NCI-H2171 treated with DMSO at 0.1 percent for 48 hours (cell line): ENCODE results near the gene USP17L30.
"Not testable (repeated sequence)": the region's sequence is repeated elsewhere in the genome, so short reads cannot be mapped to it uniquely, and the experiment has no call there.

ENCODE experiments used
- DNase-seq: peaks from one replicate; lab custom pipeline; 2025; lab: John Stamatoyannopoulos, UW

The USP17L30 gene, protein sequence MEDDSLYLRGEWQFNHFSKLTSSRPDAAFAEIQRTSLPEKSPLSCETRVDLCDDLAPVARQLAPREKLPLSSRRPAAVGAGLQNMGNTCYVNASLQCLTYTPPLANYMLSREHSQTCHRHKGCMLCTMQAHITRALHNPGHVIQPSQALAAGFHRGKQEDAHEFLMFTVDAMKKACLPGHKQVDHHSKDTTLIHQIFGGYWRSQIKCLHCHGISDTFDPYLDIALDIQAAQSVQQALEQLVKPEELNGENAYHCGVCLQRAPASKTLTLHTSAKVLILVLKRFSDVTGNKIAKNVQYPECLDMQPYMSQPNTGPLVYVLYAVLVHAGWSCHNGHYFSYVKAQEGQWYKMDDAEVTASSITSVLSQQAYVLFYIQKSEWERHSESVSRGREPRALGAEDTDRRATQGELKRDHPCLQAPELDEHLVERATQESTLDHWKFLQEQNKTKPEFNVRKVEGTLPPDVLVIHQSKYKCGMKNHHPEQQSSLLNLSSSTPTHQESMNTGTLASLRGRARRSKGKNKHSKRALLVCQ

DNA sequence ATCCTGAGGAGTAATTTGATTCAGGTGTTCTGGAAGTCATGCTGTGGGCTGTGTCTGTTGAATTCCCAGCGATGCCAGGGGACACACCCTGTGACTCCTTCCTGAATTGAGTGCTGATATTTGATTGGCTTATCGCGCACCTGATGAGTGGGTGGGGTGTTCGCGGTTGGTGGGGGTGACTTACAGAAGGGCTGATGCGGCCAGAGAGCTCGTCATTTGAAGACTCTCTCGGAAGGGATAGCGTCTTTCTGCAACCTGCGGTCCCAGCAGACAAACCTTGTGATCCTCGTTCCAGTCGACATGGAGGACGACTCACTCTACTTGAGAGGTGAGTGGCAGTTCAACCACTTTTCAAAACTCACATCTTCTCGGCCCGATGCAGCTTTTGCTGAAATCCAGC is at the start of gene USP17L30:
USP17L30 (plus strand) TSS at position 301 of the 400 bp plus-strand sequence; CDS start at position 301, 0 bp downstream.
- DNase-seq, result not testable (repeated sequence)

DNA sequence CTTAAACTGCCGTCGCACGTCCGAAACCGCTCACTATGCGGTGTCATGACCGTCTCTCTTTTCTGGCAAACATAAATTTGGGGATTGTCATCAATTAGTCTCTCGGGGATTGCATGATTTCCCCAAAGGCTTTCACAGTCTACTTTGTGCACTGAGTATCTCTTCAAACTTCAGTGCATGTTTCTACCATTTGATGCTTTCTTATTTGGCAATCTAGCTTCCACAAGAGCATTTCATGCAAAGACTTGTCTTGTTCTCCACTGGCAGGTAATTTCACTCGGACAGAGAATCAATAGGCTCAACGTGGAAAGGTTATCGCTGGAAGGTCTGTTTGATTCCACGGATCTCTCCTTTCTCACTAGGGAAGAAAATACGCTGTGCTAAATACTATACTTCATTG is 38.7 kb upstream of the USP17L30 start:
- DNase-seq, result not testable (repeated sequence)

- not testable (repeated sequence) for DNase-seq
These were observed 38.1 kb upstream of the USP17L30 start, which contains the start of gene USP17L24 for GRCh38 chr4:9324865-9325264. Gene USP17L24, plus strand, starts transcription at chr4:9325165. Its CDS starts 0 bp downstream, at chr4:9325165.

DNA sequence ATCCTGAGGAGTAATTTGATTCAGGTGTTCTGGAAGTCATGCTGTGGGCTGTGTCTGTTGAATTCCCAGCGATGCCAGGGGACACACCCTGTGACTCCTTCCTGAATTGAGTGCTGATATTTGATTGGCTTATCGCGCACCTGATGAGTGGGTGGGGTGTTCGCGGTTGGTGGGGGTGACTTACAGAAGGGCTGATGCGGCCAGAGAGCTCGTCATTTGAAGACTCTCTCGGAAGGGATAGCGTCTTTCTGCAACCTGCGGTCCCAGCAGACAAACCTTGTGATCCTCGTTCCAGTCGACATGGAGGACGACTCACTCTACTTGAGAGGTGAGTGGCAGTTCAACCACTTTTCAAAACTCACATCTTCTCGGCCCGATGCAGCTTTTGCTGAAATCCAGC is 33.3 kb upstream of the USP17L30 start, which contains the start of gene USP17L25:
USP17L25 (plus strand) TSS at position 301 of the 400 bp plus-strand sequence; CDS start at position 301, 0 bp downstream.
- not testable (repeated sequence) for DNase-seq

DNA sequence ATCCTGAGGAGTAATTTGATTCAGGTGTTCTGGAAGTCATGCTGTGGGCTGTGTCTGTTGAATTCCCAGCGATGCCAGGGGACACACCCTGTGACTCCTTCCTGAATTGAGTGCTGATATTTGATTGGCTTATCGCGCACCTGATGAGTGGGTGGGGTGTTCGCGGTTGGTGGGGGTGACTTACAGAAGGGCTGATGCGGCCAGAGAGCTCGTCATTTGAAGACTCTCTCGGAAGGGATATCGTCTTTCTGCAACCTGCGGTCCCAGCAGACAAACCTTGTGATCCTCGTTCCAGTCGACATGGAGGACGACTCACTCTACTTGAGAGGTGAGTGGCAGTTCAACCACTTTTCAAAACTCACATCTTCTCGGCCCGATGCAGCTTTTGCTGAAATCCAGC is 28.6 kb upstream of the USP17L30 start, which contains the start of gene USP17L26:
USP17L26 (plus strand) TSS at position 301 of the 400 bp plus-strand sequence; CDS start at position 301, 0 bp downstream.
- DNase-seq, result not testable (repeated sequence)

GRCh38 chr4:9339103-9339502 is 23.8 kb upstream of the USP17L30 start, which contains the start of gene USP17L5:
Gene USP17L5, plus strand, starts transcription at chr4:9339403. Its CDS starts 0 bp downstream, at chr4:9339403.
- DNase-seq, result not testable (repeated sequence)

GRCh38 chr4:9343848-9344247 is 19.1 kb upstream of the USP17L30 start, which contains the start of gene USP17L27:
Gene USP17L27, plus strand, starts transcription at chr4:9344148. Its CDS starts 0 bp downstream, at chr4:9344148.
- DNase-seq, result not testable (repeated sequence)

DNA sequence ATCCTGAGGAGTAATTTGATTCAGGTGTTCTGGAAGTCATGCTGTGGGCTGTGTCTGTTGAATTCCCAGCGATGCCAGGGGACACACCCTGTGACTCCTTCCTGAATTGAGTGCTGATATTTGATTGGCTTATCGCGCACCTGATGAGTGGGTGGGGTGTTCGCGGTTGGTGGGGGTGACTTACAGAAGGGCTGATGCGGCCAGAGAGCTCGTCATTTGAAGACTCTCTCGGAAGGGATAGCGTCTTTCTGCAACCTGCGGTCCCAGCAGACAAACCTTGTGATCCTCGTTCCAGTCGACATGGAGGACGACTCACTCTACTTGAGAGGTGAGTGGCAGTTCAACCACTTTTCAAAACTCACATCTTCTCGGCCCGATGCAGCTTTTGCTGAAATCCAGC is 14.3 kb upstream of the USP17L30 start, which contains the start of gene USP17L28:
USP17L28 (plus strand) TSS at position 301 of the 400 bp plus-strand sequence; CDS start at position 301, 0 bp downstream.
- DNase-seq, result not testable (repeated sequence)

DNA sequence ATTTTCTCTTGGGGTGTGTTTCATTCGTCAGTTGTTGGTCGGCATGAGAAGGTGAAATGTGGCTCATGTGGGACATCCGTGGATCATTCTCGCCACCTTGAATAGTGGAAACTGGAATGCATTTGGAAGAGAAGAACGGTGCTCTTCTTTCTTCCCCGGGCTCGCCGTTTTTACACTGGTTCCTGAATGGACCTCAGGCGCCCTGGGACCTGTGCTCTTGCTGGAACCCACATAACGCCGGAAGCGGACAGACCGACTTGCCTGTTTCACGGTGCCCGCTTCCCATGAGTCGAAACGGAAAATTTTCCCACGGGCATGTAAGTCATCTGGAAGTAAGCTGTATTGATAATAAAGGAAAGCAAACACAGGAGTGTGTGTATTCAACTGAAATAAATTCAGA is 12.1 kb upstream of the USP17L30 start:
- DNase-seq, result not testable (repeated sequence)

- DNase-seq, result not testable (repeated sequence)
These were observed 9.6 kb upstream of the USP17L30 start, which contains the start of gene USP17L29 for GRCh38 chr4:9353338-9353737. Gene USP17L29, plus strand, starts transcription at chr4:9353638. Its CDS starts 0 bp downstream, at chr4:9353638.

DNA sequence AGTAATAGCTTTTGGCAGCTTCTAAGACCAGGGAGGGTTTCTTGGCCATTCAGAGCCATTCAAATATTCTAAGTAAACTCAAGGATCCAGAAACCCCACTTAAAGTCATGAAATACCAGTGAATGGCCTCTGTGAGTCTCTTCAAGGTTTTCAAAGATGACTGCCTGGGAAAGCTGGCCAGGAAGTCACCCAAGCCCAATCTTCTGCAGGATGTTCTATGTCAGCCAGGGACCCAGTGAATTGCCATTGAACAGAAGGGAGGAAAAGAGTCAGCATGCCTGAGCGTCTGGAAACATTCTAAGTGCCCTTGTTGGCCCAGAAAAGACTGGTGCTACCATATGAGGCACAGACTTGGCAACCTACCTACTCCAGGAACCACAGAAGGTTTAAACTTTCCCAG is 17.0 kb downstream of the USP17L30 start:
- DNase-seq, result not testable (repeated sequence)

- not testable (repeated sequence) for DNase-seq
These were observed 18.1 kb downstream of the USP17L30 start for GRCh38 chr4:9381012-9381534.

GRCh38 chr4:9384126-9384525 is 21.2 kb downstream of the USP17L30 start:
- DNase-seq, result no peak

DNA sequence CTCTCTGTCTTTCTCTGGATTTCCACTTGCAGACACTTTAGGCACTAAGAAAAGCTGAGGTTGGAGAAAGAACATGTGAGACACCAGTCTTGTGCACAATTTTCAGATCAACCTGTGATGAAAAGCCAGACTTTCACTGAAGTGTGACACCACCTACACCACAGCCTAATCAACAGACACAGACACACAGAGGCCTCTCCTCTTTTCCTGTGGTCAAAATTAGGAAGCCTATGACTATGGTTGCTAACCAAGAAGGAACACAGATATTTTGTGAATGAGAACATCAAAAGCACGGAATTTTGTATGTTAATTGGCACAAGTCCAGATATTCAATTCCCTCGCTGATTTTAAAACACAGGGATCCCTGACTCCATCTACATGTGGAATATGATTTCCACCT is 26.1 kb downstream of the USP17L30 start:
- not testable (repeated sequence) for DNase-seq

GRCh38 chr4:9405774-9406173 is 42.8 kb downstream of the USP17L30 start:
- DNase-seq, result not testable (repeated sequence)

DNA sequence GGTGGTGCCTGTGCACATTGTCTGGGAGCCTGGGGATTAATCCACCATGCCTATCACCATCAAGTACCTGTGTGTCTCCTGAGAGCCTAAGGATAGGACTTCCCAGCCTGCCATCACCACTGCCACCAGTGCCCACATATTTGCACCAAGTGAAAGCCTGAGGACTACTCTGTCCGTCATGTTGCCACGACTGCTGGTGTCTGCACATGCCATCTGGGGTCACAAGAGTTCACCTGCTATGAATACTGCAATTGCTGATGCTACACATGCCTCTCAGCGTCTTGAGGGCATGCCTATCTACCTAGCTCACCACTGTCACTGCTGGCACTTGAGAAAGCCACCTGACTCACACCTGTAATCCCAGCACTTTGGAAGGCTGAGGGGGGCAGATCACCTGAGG is 43.6 kb downstream of the USP17L30 start:
- not testable (repeated sequence) for DNase-seq

DNA sequence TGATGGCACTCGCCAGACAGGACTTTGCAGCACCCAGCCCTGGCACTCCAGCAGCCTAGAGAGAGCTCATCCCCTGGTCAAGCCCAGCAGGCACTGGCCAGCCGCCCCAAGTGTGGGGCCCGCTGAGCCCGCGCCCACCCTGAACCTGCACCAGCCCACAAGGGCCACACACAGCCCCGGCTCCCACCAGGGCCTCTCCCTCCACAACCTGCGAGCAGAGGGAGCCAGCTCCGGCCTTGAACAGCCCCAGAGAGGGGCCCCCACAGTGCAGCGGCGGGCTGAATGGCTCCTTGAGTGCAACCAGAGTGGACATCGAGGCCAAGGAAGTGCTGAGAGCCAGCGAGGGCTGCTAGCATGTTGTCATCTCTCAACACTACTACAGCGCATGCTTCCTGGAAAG is 46.9 kb downstream of the USP17L30 start:
- DNase-seq, result no peak
